Neural progenitor cell (in vitro differentiated cells): ENCODE data around the gene DSCAML1.
A peak's percentile ranks its signal among the peaks of the same experiment; 100 is the strongest.

ENCODE experiments used
- CTCF ChIP-seq: fragments of 200-600 bp; sonication (generic); IDR thresholded peaks from 2 replicates; pipeline ENCODE4 v1.5.1; 2017; ENCODE audit warnings: antibody characterized with exemption, mild to moderate bottlenecking
- EZH2 ChIP-seq: fragments of 200-600 bp; sonication (generic); IDR thresholded peaks from 2 replicates; pipeline ENCODE4 v1.6.1; 2017; ENCODE audit warnings: antibody characterized with exemption, mild to moderate bottlenecking, moderate library complexity
- EZH2phosphoT487 ChIP-seq: fragments of 200-600 bp; sonication (generic); IDR thresholded peaks from 2 replicates; pipeline ENCODE4 v1.6.1; 2017; ENCODE audit warnings: antibody characterized with exemption

DNA sequence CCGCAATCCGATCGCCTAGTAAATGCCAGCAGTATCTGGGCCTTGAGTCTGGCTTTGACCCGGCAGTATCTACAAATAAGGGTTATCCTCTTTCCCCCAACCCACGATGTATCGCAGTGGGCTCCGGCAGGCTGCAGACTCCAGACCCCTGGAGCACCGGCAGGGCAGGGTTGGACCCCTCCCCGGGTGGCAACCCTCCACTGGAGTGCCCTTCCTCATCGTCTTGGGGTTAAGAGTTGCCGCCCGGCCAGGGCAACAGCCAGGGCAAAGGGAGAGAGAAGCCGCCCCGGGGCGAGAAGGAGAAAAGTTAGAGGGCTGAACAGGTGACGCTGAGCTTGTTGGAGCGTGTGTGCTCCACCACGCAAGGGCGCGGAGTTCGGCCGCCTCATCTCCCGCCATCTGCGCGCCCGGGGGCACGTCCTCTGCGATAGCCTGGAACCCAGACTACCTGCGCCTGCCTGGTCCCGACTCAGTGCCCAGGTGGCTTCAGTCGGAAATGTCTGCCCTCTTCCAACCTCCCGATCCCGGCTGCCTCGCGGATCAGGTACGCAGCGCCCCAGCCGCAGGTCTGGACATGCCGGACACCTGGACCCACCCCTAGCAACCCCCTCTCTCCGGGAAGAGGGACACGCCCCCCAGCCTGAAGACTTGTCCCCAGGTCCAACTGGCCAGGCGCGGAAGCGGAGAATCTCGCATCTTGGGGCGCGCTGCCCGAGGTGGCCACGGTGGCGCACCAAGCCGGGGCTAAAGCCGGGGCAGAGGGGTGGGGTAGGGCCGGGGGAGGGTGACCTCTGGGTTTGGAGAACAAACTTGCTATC lies 1.2 kb downstream of the DSCAML1 start:
- TF ChIP-seq EZH2 (peak; percentile 92), CTCF (peak; percentile 7), EZH2phosphoT487 (peak; percentile 84)
